Measurements from ENCODE around the gene PPEF2.

DNA sequence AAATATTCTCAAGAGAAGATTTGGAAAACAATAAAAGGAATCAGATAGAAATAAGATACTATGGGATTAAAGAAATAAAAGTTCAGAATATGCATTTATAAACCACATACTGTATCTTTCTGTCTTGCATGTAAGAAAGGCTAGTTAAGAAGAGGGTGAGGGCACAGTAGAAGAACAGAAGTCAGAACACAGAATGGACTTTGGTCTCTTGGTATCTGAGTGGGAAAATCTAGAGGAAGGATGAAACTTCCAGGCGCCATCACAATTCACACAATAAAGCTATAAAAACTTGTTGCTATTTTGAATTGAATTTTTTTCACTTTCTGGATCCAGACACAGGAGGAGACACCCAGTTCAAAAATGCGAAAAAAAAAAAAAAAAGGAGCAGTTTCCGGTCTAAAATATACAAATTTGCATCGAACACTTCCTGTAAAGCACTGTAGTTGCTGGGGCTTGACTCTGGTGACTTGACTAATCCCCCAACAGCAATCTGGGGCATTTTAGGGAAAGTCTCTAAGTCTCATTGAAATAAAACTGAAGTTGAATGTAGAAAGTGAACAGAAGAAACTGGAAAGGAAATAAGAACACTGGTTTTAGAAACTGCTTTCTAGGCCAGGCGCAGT lies 46.7 kb upstream of the PPEF2 start:
- TF ChIP-seq, protein P1, sequence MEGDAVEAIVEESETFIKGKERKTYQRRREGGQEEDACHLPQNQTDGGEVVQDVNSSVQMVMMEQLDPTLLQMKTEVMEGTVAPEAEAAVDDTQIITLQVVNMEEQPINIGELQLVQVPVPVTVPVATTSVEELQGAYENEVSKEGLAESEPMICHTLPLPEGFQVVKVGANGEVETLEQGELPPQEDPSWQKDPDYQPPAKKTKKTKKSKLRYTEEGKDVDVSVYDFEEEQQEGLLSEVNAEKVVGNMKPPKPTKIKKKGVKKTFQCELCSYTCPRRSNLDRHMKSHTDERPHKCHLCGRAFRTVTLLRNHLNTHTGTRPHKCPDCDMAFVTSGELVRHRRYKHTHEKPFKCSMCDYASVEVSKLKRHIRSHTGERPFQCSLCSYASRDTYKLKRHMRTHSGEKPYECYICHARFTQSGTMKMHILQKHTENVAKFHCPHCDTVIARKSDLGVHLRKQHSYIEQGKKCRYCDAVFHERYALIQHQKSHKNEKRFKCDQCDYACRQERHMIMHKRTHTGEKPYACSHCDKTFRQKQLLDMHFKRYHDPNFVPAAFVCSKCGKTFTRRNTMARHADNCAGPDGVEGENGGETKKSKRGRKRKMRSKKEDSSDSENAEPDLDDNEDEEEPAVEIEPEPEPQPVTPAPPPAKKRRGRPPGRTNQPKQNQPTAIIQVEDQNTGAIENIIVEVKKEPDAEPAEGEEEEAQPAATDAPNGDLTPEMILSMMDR (conservative IDR thresholded peaks at IDR 0.05; ENCODE audit: low read depth in 2 of 2): no peak
- no peak for TF ChIP-seq EZH2 (IDR thresholded peaks at IDR 0.05; ENCODE audit: low read depth, unreplicated experiment)
- TF ChIP-seq, protein P2, sequence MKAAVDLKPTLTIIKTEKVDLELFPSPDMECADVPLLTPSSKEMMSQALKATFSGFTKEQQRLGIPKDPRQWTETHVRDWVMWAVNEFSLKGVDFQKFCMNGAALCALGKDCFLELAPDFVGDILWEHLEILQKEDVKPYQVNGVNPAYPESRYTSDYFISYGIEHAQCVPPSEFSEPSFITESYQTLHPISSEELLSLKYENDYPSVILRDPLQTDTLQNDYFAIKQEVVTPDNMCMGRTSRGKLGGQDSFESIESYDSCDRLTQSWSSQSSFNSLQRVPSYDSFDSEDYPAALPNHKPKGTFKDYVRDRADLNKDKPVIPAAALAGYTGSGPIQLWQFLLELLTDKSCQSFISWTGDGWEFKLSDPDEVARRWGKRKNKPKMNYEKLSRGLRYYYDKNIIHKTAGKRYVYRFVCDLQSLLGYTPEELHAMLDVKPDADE (IDR thresholded peaks at IDR 0.05): no peak
- TF ChIP-seq, protein P3, sequence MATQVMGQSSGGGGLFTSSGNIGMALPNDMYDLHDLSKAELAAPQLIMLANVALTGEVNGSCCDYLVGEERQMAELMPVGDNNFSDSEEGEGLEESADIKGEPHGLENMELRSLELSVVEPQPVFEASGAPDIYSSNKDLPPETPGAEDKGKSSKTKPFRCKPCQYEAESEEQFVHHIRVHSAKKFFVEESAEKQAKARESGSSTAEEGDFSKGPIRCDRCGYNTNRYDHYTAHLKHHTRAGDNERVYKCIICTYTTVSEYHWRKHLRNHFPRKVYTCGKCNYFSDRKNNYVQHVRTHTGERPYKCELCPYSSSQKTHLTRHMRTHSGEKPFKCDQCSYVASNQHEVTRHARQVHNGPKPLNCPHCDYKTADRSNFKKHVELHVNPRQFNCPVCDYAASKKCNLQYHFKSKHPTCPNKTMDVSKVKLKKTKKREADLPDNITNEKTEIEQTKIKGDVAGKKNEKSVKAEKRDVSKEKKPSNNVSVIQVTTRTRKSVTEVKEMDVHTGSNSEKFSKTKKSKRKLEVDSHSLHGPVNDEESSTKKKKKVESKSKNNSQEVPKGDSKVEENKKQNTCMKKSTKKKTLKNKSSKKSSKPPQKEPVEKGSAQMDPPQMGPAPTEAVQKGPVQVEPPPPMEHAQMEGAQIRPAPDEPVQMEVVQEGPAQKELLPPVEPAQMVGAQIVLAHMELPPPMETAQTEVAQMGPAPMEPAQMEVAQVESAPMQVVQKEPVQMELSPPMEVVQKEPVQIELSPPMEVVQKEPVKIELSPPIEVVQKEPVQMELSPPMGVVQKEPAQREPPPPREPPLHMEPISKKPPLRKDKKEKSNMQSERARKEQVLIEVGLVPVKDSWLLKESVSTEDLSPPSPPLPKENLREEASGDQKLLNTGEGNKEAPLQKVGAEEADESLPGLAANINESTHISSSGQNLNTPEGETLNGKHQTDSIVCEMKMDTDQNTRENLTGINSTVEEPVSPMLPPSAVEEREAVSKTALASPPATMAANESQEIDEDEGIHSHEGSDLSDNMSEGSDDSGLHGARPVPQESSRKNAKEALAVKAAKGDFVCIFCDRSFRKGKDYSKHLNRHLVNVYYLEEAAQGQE (IDR thresholded peaks at IDR 0.05; ENCODE audit: unreplicated experiment): no peak
- TF ChIP-seq NANOG (IDR thresholded peaks at IDR 0.05; ENCODE audit: borderline replicate concordance): no peak
- no peak for TF ChIP-seq ZNF331 (CRISPR knock-in tag; IDR thresholded peaks at IDR 0.05; ENCODE audit: low read depth)
- TF ChIP-seq POLR2AphosphoS5 (IDR thresholded peaks at IDR 0.05; ENCODE audit: low read depth): no peak
- no peak for TF ChIP-seq CREB1 (CRISPR knock-in tag; IDR thresholded peaks at IDR 0.05; ENCODE audit: low read depth)
- TF ChIP-seq EZH2phosphoT487 (IDR thresholded peaks at IDR 0.05; ENCODE audit: unreplicated experiment): no peak
- TF ChIP-seq ZNF114 (CRISPR knock-in tag; IDR thresholded peaks at IDR 0.05): no peak
- TF ChIP-seq JUNB (IDR thresholded peaks at IDR 0.05; ENCODE audit: unreplicated experiment): no peak
- TF ChIP-seq STAT1 (IDR thresholded peaks at IDR 0.05; ENCODE audit: unreplicated experiment): no peak
- TF ChIP-seq, protein P4, sequence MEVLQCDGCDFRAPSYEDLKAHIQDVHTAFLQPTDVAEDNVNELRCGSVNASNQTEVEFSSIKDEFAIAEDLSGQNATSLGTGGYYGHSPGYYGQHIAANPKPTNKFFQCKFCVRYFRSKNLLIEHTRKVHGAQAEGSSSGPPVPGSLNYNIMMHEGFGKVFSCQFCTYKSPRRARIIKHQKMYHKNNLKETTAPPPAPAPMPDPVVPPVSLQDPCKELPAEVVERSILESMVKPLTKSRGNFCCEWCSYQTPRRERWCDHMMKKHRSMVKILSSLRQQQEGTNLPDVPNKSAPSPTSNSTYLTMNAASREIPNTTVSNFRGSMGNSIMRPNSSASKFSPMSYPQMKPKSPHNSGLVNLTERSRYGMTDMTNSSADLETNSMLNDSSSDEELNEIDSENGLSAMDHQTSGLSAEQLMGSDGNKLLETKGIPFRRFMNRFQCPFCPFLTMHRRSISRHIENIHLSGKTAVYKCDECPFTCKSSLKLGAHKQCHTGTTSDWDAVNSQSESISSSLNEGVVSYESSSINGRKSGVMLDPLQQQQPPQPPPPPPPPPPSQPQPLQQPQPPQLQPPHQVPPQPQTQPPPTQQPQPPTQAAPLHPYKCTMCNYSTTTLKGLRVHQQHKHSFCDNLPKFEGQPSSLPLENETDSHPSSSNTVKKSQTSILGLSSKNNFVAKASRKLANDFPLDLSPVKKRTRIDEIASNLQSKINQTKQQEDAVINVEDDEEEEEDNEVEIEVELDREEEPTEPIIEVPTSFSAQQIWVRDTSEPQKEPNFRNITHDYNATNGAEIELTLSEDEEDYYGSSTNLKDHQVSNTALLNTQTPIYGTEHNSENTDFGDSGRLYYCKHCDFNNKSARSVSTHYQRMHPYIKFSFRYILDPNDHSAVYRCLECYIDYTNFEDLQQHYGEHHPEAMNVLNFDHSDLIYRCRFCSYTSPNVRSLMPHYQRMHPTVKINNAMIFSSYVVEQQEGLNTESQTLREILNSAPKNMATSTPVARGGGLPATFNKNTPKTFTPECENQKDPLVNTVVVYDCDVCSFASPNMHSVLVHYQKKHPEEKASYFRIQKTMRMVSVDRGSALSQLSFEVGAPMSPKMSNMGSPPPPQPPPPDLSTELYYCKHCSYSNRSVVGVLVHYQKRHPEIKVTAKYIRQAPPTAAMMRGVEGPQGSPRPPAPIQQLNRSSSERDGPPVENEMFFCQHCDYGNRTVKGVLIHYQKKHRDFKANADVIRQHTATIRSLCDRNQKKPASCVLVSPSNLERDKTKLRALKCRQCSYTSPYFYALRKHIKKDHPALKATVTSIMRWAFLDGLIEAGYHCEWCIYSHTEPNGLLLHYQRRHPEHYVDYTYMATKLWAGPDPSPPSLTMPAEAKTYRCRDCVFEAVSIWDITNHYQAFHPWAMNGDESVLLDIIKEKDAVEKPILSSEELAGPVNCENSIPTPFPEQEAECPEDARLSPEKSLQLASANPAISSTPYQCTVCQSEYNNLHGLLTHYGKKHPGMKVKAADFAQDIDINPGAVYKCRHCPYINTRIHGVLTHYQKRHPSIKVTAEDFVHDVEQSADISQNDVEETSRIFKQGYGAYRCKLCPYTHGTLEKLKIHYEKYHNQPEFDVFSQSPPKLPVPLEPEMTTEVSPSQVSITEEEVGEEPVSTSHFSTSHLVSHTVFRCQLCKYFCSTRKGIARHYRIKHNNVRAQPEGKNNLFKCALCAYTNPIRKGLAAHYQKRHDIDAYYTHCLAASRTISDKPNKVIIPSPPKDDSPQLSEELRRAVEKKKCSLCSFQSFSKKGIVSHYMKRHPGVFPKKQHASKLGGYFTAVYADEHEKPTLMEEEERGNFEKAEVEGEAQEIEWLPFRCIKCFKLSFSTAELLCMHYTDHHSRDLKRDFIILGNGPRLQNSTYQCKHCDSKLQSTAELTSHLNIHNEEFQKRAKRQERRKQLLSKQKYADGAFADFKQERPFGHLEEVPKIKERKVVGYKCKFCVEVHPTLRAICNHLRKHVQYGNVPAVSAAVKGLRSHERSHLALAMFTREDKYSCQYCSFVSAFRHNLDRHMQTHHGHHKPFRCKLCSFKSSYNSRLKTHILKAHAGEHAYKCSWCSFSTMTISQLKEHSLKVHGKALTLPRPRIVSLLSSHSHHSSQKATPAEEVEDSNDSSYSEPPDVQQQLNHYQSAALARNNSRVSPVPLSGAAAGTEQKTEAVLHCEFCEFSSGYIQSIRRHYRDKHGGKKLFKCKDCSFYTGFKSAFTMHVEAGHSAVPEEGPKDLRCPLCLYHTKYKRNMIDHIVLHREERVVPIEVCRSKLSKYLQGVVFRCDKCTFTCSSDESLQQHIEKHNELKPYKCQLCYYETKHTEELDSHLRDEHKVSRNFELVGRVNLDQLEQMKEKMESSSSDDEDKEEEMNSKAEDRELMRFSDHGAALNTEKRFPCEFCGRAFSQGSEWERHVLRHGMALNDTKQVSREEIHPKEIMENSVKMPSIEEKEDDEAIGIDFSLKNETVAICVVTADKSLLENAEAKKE (CRISPR knock-in tag; IDR thresholded peaks at IDR 0.05): no peak
